SJSA1 (cell line): ENCODE measurements around the gene MSH5. TPM values are rescaled to one million over a fixed set of nuclear protein-coding genes. Genes with fewer than 3 reads are reported as not detected.

Source experiments
- DNase-seq, 2 experiments: peaks; one replicate each; pipeline ENCODE4 v3.0.0-alpha.2; 2015 to 2020; ENCODE audit warnings: low spot score in 2 of 2, low read depth in 1 of 2
- H3K27ac ChIP-seq: fragments of 250-450 bp; sonication (Bioruptor Pico); 2 replicates; pipeline ENCODE4 v1.5.1; 2020; ENCODE audit warnings: mild to moderate bottlenecking, moderate library complexity
- H3K27me3 ChIP-seq: fragments of 250-450 bp; sonication (Bioruptor Pico); replicated peaks from 2 replicates; pipeline ENCODE4 v1.5.1; 2020; ENCODE audit warnings: mild to moderate bottlenecking, moderate library complexity
- H3K36me3 ChIP-seq: fragments of 250-450 bp; sonication (Bioruptor Pico); 2 replicates; pipeline ENCODE4 v1.5.1; 2020; ENCODE audit warnings: mild to moderate bottlenecking
- H3K4me1 ChIP-seq: fragments of 250-450 bp; sonication (Bioruptor Pico); replicated peaks from 2 replicates; pipeline ENCODE4 v1.6.1; 2021; ENCODE audit warnings: mild to moderate bottlenecking
- H3K4me3 ChIP-seq: fragments of 250-450 bp; sonication (Bioruptor Pico); 2 replicates; pipeline ENCODE4 v1.5.1; 2020; ENCODE audit warnings: mild to moderate bottlenecking
- H3K9me3 ChIP-seq: fragments of 250-450 bp; sonication (Bioruptor Pico); replicated peaks from 2 replicates; pipeline ENCODE4 v1.5.1; 2020; ENCODE audit warnings: mild to moderate bottlenecking
- total RNA-seq: library from RNA; depleted of rRNA; stranded (reverse); fragments of >200 nt; shearing (Covaris generic); gene quantifications from 2 replicates; pipeline ENCODE4 v1.2.3, GENCODE V29; 2014

The MSH5 gene
- total RNA-seq, 1 experiment from 2014 or later: 16.7 TPM

DNA sequence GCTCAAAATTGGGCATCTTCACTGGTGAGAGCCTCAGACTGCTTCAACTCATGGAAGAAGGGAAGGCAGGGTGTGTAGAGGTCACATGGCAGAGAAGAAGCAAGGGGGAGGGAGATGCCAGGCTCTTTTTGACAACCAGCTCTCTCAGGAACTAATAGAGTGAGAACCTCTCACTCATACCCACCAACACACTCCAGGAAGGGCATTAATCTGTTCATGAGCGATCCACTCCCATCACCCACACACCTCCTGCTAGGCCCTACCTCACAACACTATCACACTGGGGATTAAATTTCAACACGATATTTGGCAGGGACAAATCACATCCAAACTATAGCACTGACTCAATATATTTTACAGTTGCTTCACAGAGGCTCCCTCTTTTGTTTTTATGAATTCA is 2.0 kb downstream of the MSH5 start:
- peaks cover 39% of the 10 kb centered on the region for H3K36me3 ChIP-seq
- no peak overlapping the region for H3K27ac ChIP-seq
- H3K4me1 ChIP-seq: peaks cover 39% of the 10 kb centered on the region
- H3K9me3 ChIP-seq: no peaks in the 10 kb centered on the region
- no peak overlapping the region for H3K4me3 ChIP-seq
- DNase-seq: no peak
- H3K27me3 ChIP-seq: no peaks in the 10 kb centered on the region

DNA sequence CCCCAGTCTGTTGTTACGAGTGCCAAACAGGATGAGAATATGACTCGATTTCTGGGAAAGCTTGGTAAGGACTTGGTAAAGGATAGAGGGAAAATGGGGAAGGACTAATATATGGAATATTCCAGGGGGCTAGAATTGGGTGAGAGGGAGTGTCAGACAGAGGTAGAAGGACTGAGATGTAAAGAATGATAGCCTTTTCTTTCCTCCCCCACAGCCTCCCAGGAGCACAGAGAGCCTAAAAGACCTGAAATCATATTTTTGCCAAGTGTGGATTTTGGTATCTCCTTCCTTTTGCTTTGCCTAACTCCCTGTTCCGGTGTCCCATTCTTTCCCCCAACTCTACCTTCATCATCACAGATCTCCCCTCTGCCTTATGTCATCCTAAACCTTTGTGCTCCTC is 3.1 kb downstream of the MSH5 start:
- Histone ChIP-seq H3K27ac (no peak overlapping the region), H3K27me3 (no peaks in the 10 kb centered on the region), H3K4me1 (peaks cover 39% of the 10 kb centered on the region), H3K36me3 (peaks cover 47% of the 10 kb centered on the region), H3K9me3 (no peaks in the 10 kb centered on the region), H3K4me3 (no peak overlapping the region)
- DNase-seq: no peak

DNA sequence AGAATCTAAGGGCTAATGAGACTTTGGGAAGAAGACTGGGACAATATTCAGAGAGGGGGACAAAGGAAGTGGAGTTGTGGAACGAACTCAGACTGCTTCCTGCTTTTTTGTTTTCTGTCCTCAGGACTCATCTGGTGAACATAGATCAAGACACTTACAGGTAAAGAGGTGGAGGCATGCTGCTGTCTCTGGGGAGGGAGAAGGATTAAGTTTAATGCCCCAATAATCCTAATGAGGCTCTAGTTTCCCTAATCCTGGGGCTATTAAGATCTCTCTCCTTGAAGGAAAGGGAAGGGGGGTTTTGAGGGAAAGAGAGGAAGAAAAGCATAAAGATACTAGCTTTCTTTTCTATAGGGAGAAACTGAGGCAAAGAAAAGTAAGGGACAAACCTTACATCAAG is 4.6 kb downstream of the MSH5 start:
- Histone ChIP-seq H3K4me3 (no peak overlapping the region), H3K36me3 (peaks cover 51% of the 10 kb centered on the region), H3K9me3 (no peaks in the 10 kb centered on the region), H3K27me3 (no peaks in the 10 kb centered on the region), H3K27ac (no peak overlapping the region), H3K4me1 (peaks cover 37% of the 10 kb centered on the region)
- no peak for DNase-seq

DNA sequence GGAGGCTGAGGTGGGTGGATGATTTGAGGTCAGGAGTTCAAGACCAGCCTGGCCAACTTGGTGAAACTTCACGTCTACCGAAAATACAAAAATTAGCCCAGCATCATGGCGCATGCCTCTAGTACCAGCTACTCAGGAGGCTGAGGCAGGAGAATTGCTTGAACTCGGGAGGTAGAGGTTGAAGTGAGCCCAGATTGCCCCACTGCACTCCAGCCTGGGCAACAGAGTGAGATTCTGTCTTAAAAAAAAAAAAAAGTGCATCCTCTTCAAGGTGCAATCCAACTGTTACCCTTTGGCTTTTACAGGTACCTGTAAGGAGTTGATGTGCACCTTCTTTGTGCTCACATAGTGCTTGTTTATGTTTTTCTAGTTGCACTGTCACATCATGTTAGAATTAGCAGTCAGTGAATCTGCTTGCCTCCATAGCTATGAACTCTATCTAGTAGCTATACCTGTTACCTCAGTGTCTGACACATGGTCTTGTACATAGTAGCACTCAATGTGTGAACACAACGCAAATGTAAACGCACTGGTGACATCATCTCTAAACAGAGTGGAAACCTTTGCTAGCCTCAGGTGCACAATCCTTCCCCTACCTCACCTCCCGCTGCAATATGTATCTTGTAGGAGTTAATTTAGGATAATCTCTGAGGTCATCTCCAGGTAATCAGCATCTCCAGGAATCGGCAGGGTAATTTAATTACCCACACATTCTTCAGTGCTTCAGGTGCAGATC is 9.7 kb downstream of the MSH5 start:
- no peaks in the 10 kb centered on the region for H3K27me3 ChIP-seq
- H3K4me1 ChIP-seq: peaks cover 63% of the 10 kb centered on the region
- H3K27ac ChIP-seq: peak overlapping the region; percentile 52; the same call in 1 of the 2 replicates
- H3K4me3 ChIP-seq: no peak overlapping the region
- H3K36me3 ChIP-seq: peaks cover 27% of the 10 kb centered on the region
- no peak for DNase-seq
- H3K9me3 ChIP-seq: no peaks in the 10 kb centered on the region

DNA sequence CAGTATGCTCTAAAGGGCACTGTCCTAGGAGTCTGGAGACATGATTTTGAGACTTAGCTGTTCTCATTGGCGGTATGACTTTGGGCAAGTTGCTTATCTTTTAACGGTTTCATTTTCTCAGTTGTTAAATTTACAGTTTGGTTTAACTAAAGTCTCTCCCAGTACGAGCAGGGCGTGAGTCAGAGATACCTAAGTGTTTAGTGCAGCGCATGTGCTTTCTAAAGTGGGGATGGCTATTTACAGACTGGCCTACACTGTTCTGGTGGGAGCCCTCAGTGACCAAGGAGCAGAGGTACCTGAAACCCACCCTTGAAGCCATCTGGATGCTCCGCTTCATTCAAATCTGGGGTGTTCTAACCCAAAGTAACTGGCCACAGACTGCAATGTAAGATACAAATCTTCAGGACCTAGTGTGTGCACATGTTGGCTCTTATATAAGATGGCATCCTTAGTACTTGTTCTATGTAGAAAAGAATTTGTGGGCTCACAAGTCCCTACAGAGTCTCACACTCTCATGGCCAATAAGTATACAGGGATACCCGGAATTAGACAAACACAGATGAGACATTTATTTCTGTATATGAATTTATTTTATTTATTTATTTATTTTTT is 10.7 kb downstream of the MSH5 start:
- peak in 1 of 2 experiments; percentile 61 for DNase-seq
- Histone ChIP-seq H3K27me3 (no peaks in the 10 kb centered on the region), H3K27ac (peak overlapping the region; percentile 52), H3K36me3 (peaks cover 25% of the 10 kb centered on the region), H3K4me1 (peaks cover 63% of the 10 kb centered on the region), H3K4me3 (no peak overlapping the region), H3K9me3 (no peaks in the 10 kb centered on the region)

DNA sequence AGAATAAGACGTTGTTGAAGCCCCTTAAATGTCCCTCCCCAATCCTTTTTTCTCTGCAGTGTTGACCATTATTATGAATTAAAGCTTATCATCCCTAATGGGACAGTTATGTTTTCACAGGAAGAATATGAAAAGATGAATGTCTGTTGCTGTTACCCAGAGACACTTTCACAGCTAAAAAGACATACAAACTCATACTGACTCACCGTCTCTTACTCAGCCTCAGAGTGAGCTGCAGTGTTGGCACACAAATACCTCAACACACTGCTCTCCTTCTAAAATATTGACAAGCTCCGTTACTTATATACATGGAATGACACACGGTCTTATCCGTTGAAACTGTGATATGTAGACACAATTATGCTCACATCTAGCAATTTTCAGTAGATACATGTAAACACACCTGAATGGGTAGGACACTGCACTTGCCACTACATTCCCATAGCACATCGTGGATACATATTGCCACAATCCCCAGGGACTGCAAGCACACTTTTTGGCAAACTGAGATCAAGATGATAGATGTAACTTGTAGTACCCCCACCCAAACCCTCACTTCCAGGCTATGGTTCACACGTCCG is 13.0 kb downstream of the MSH5 start:
- no peak overlapping the region for H3K4me3 ChIP-seq
- no peaks in the 10 kb centered on the region for H3K9me3 ChIP-seq
- H3K4me1 ChIP-seq: peaks cover 47% of the 10 kb centered on the region
- H3K27me3 ChIP-seq: no peaks in the 10 kb centered on the region
- peak overlapping the region; percentile 55 for H3K27ac ChIP-seq
- peaks cover 11% of the 10 kb centered on the region for H3K36me3 ChIP-seq
- DNase-seq: peak in 1 of 2 experiments; percentile 54

DNA sequence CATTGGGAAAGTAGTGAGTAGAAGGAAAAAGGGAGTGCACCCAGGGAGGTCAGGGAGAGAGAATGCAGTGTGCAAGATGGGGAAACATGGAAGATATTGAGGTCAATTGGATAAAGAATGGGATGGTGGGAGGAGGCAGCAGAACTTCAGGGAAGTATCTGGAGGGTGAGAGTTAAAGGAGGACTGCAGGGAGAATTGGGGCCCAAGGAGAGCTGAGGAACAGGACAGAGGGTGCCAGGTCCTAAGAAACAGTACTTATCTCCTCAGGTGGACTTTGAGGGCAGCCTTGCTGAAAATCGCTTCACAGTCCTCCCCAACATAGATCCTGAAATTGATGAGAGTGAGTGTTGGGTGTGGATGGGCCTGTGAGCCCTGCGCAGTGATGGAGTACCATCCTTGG is 18.5 kb downstream of the MSH5 start:
- H3K9me3 ChIP-seq: no peaks in the 10 kb centered on the region
- peaks cover 5% of the 10 kb centered on the region for H3K4me1 ChIP-seq
- no peaks in the 10 kb centered on the region for H3K27me3 ChIP-seq
- no peak for DNase-seq
- H3K36me3 ChIP-seq: peaks cover 6% of the 10 kb centered on the region
- H3K27ac ChIP-seq: no peak overlapping the region
- H3K4me3 ChIP-seq: no peak overlapping the region

DNA sequence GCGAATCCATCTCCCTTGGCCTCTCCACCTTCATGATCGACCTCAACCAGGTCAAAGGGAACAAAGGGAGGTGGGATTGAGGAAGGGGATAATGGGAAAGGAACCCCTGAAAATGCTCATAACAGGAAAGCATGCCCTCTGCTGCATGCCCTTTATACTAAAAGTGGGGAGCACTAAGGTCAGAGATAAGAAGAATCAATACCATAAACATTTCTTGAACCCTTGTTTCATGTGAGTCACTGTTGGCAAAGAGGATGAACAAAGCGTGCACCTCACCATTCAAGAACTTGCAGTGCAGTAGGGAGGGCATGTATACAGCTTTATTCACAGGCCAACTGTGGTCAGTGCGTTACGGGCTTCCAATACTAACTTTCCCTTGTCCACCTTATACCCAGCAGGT is 21.0 kb downstream of the MSH5 start:
- Histone ChIP-seq H3K27me3 (no peaks in the 10 kb centered on the region), H3K4me1 (peaks cover 10% of the 10 kb centered on the region), H3K36me3 (peaks cover 5% of the 10 kb centered on the region; the same call in 1 of the 2 replicates), H3K4me3 (no peak overlapping the region), H3K9me3 (no peaks in the 10 kb centered on the region), H3K27ac (no peak overlapping the region)
- DNase-seq: no peak

DNA sequence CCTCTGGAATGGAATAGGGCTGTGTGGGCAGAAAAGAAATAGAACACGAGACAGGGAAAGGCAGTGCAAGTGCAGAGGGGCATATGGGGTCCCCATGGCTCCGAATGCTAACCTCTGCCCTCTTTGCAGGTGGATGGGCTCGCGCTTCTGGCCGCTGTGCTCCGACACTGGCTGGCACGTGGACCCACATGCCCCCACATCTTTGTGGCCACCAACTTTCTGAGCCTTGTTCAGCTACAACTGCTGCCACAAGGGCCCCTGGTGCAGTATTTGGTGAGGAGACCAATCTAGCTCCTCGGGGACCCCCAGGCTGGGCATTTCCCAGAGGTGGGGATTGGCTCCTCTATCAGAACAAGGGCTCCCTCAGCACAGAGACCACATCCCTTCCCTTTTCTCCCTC is 21.5 kb downstream of the MSH5 start:
- Histone ChIP-seq H3K4me3 (no peak overlapping the region), H3K4me1 (peaks cover 10% of the 10 kb centered on the region), H3K36me3 (peaks cover 5% of the 10 kb centered on the region; the same call in 1 of the 2 replicates), H3K9me3 (no peaks in the 10 kb centered on the region), H3K27ac (no peak overlapping the region), H3K27me3 (no peaks in the 10 kb centered on the region)
- DNase-seq: no peak

DNA sequence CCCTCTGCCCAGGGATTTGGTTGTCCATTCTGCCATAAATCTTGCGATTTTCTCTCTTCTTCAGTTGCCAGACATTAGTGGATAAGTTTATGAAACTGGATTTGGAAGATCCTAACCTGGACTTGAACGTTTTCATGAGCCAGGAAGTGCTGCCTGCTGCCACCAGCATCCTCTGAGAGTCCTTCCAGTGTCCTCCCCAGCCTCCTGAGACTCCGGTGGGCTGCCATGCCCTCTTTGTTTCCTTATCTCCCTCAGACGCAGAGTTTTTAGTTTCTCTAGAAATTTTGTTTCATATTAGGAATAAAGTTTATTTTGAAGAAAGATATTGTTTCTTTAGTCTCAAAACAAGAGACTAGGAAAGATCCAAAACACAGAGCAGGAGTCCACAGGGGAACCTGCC is 22.6 kb downstream of the MSH5 start, which contains the start of gene SAPCD1:
TSS of gene SAPCD1 (plus strand) at position 301 of the 400 bp plus-strand sequence. CDS start 399 bp downstream, outside the sequence.
- H3K9me3 ChIP-seq: no peaks in the 10 kb centered on the region
- H3K27me3 ChIP-seq: no peaks in the 10 kb centered on the region
- DNase-seq: no peak

DNA sequence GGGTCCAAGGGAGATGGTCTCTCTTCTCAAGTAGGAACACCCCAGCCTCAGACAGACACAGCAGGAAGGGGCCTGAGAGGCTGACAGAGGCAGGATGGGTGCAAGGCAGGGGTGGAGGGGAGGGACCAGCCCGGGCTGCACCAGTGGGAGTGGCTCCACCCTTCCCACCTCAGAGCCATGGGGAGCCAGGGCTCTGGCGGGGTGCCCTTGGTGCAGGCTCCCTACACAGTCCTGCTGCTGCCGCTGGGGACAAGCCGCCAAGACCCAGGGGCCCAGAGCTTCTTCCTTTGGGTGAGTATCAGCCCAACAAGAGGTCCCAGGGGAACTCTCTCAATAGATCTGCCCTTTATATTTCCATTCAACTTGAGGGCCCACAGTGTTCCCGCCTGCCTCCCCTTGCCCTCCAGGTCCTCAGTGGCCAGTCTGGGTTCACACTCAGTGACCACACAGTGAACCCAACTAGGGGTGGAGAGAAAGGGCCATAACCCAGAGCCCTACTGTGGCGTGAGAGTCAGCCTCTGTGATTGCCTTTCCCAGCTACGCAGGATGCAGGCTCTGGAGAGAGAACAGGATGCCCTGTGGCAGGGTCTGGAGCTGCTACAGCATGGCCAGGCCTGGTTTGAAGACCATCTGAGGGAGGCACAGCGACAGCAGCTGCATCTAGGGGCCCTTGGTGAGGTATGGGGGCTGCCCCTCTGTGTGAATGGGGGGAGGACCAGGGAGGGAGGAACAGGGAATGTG is 23.2 kb downstream of the MSH5 start:
- no peaks in the 10 kb centered on the region for H3K9me3 ChIP-seq
- H3K27ac ChIP-seq: no peak overlapping the region
- H3K27me3 ChIP-seq: no peaks in the 10 kb centered on the region
- peaks cover 10% of the 10 kb centered on the region for H3K4me1 ChIP-seq
- peak in 1 of 2 experiments; percentile 18 for DNase-seq
- peaks cover 5% of the 10 kb centered on the region; the same call in 1 of the 2 replicates for H3K36me3 ChIP-seq
- H3K4me3 ChIP-seq: no peak overlapping the region

More for the DNA sequence above, 22.6 kb downstream of the MSH5 start, which contains the start of gene SAPCD1:
- Histone ChIP-seq H3K27ac (no peak within 1 kb of the TSS), H3K4me1 (peaks cover 10% of the 10 kb centered on the region), H3K4me3 (no peak within 1 kb of the TSS), H3K36me3 (peaks cover 5% of the 10 kb centered on the region; the same call in 1 of the 2 replicates)

DNA sequence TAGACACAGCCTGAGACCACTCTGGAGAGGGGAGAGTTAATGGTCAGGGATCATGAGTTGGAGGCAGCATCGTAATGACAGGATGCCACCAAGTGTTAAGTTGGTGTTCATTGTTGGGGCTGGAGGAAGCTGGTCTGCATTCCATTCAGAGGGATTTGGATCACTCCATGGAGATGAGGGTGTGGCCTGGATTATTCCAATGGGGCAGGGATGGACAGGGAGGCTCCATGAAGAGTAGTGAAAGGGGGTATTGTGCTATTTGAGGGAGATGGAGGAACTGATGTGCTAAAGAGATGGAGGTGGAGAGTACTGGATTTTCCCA is 23.8 kb downstream of the MSH5 start:
- no peak overlapping the region for H3K27ac ChIP-seq

DNA sequence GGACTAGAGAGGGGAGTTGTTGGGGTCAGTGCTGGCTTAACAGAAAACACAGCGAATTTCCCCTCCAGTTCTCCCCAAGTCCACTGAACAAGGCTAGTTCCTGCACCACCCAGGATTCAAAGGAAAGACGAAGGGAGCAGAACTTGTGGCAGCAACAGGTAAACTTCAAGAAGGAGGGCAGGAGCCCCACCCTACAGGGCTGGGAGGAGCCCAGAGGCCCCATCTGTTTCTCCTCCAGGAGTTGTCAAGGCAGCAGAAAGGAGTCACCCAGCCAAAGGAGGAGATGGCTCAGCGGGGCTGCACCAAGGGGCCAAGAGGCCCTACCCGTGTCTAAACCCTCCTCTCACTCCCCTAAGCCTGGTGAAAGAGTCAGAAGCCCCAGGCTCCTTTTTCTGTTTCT is 24.4 kb downstream of the MSH5 start:
- Histone ChIP-seq H3K9me3 (no peaks in the 10 kb centered on the region), H3K27me3 (no peaks in the 10 kb centered on the region), H3K4me3 (no peak overlapping the region), H3K36me3 (peaks cover 5% of the 10 kb centered on the region; the same call in 1 of the 2 replicates), H3K27ac (no peak overlapping the region), H3K4me1 (peaks cover 10% of the 10 kb centered on the region)
- DNase-seq: no peak

More for the DNA sequence above, 23.8 kb downstream of the MSH5 start:
- Histone ChIP-seq H3K9me3 (no peaks in the 10 kb centered on the region), H3K36me3 (peaks cover 5% of the 10 kb centered on the region; the same call in 1 of the 2 replicates), H3K27me3 (no peaks in the 10 kb centered on the region), H3K4me1 (peaks cover 10% of the 10 kb centered on the region), H3K4me3 (no peak overlapping the region)
- peak in 1 of 2 experiments; percentile 50 for DNase-seq
